Fibroblast of mammary gland (primary cell): Measurements from ENCODE around the gene INPP4B.

Source experiments
- DNase-seq: peaks from one replicate; pipeline ENCODE4 v3.0.0-alpha.2; 2010; ENCODE audit warnings: low read depth
- H3K4me3 ChIP-seq: 2 replicates; pipeline ENCODE4 v1.5.1; 2011; ENCODE audit warnings: low read depth, mild to moderate bottlenecking, low read length, moderate library complexity; ENCODE audit not compliant: control insufficient read depth
- CTCF ChIP-seq: conservative IDR thresholded peaks from 2 replicates; pipeline ENCODE4 v1.5.1; 2011; ENCODE audit warnings: low read depth, low read length, inconsistent platforms; ENCODE audit not compliant: control insufficient read depth, insufficient read depth

The INPP4B gene

GRCh38 chr4:142358656-142359055 is 487.4 kb downstream of the INPP4B start:
- no peak for DNase-seq
- no peak overlapping the region for H3K4me3 ChIP-seq
- TF ChIP-seq CTCF = no peak

GRCh38 chr4:142356801-142357200 is 489.3 kb downstream of the INPP4B start:
- TF ChIP-seq CTCF = no peak
- no peak overlapping the region for H3K4me3 ChIP-seq
- DNase-seq = no peak

GRCh38 chr4:142356118-142356759 is 489.9 kb downstream of the INPP4B start:
- TF ChIP-seq CTCF = no peak
- H3K4me3 ChIP-seq = no peak overlapping the region
- DNase-seq = no peak

- no peak for TF ChIP-seq CTCF
- no peak for DNase-seq
- no peak overlapping the region for H3K4me3 ChIP-seq
These were observed 490.6 kb downstream of the INPP4B start for GRCh38 chr4:142355421-142355930.

GRCh38 chr4:142354794-142355420 is 491.2 kb downstream of the INPP4B start:
- no peak for DNase-seq
- TF ChIP-seq CTCF = no peak
- H3K4me3 ChIP-seq = no peak overlapping the region

GRCh38 chr4:142354041-142354440 is 492.1 kb downstream of the INPP4B start:
- no peak overlapping the region for H3K4me3 ChIP-seq
- no peak for DNase-seq
- TF ChIP-seq CTCF = no peak
